ENCODE measurements around the gene GRID1. TPM values are rescaled to one million over a fixed set of nuclear protein-coding genes. Genes with fewer than 3 reads are reported as not detected.

Gene GRID1
- total RNA-seq, 1 experiment from 2014 or later: 5.6 TPM

GRCh38 chr10:85596389-85596788 lies 770.2 kb downstream of the GRID1 start (continued):
- no peak for TF ChIP-seq REST (IDR thresholded peaks at IDR 0.05; ENCODE audit: low read depth)
- TF ChIP-seq POLR2AphosphoS5 (IDR thresholded peaks at IDR 0.05; ENCODE audit: low read depth, low read length): no peak

- ChIA-PET POLR2A (no interaction called here), CTCF (no interaction called here), RAD21 (ENCODE audit: low non-redundant PET in 1 of 2, low total read pairs in 2 of 2, uncharacterized antibody in 2 of 2, unreplicated experiment in 2 of 2) (no interaction called here)
- no peak overlapping the region for H3K4me3 ChIP-seq (replicated peaks in 1 of 2; ENCODE audit: low read depth in 1 of 2, low read length in 2 of 2)
- H3K36me3 ChIP-seq (ENCODE audit: control insufficient read depth in 1 of 2, insufficient read depth in 2 of 2, low read length in 2 of 2): no peaks in the 10 kb centered on the region
- intact Hi-C loops (cut with micrococcal nuclease): no loop called here
- peaks cover 10% of the 10 kb centered on the region for H3K27me3 ChIP-seq (ENCODE audit: insufficient read depth, low read length)
- no peak overlapping the region for H3K4me2 ChIP-seq (ENCODE audit: low read length)
- no peaks in the 10 kb centered on the region for H3K79me2 ChIP-seq (ENCODE audit: insufficient read depth, low read length)
- ATAC-seq (no peak), DNase-seq (ENCODE audit: low read depth, low spot score) (no peak)
- H3K9ac ChIP-seq (ENCODE audit: low read length): no peak overlapping the region
- H2AFZ ChIP-seq (ENCODE audit: low read depth, low read length, poor library complexity, severe bottlenecking): no peak overlapping the region
- no peak overlapping the region for H3K27ac ChIP-seq (ENCODE audit: low read depth, low read length)
- no TSS peak for BruUV-seq (replicated peaks)
- TF ChIP-seq EZH2 (IDR thresholded peaks at IDR 0.05) (no peak), REST (IDR thresholded peaks at IDR 0.05; ENCODE audit: low read depth) (no peak), ATF3 (IDR thresholded peaks at IDR 0.05) (no peak), RAD21 (IDR thresholded peaks at IDR 0.05; ENCODE audit: low read depth) (no peak), ZFX (IDR thresholded peaks at IDR 0.05) (no peak), POLR2A (IDR thresholded peaks at IDR 0.05; ENCODE audit: borderline replicate concordance, extremely low read depth, insufficient read depth, insufficient read length) (no peak)
- H3K4me1 ChIP-seq (ENCODE audit: control insufficient read depth in 1 of 2, insufficient read depth in 2 of 2, low read length in 2 of 2): no peaks in the 10 kb centered on the region
- H3K9me3 ChIP-seq (ENCODE audit: control insufficient read depth in 1 of 2, insufficient read depth in 1 of 2, low read depth in 1 of 2, low read length in 2 of 2): no peaks in the 10 kb centered on the region
- no peaks in the 10 kb centered on the region for H4K20me1 ChIP-seq (ENCODE audit: insufficient read depth)
- H3K9me2 ChIP-seq (ENCODE audit: insufficient read depth): no peaks in the 10 kb centered on the region
These were observed 772.4 kb downstream of the GRID1 start for GRCh38 chr10:85594239-85594638.

Data from HCT116 (cell line).